Caco-2 (cell line): ENCODE data around the gene BTBD7. TPM values are rescaled to one million over a fixed set of nuclear protein-coding genes. Genes with fewer than 3 reads are reported as not detected.

Experiments used
- BruUV-seq: library from RNA; stranded (reverse); fragments of 400-500 nt; replicated peaks from 2 replicates; lab custom pipeline; 2021; lab: Mats Ljungman, UMichigan
- CTCF ChIA-PET: fragments of 300-600 bp; sonication (Branson Sonifier 250); formaldehyde crosslinking; loops from one replicate; lab custom pipeline; 2022; ENCODE audit warnings: antibody characterized with exemption; lab: Charles Lee
- POLR2A ChIA-PET: fragments of 300-600 bp; sonication (Branson Sonifier 250); formaldehyde crosslinking; loops from one replicate; lab custom pipeline; 2022; ENCODE audit warnings: antibody characterized with exemption; lab: Charles Lee
- DNase-seq, 2 experiments: peaks; one replicate each; pipeline versions ENCODE4 v3.0.0 to v3.0.0-alpha.2; 2020 to 2022
- H3K27me3 ChIP-seq: replicated peaks from 2 replicates; pipeline ENCODE4 v1.6.0; 2011; ENCODE audit warnings: low read length; ENCODE audit not compliant: control insufficient read depth, insufficient read depth
- H3K36me3 ChIP-seq: 2 replicates; pipeline ENCODE4 v1.5.1; 2011; ENCODE audit warnings: low read length; ENCODE audit not compliant: control insufficient read depth, insufficient read depth
- H3K4me1 ChIP-seq: fragments of 250-450 bp; sonication (Bioruptor Pico); 2 replicates; pipeline ENCODE4 v1.5.1; 2020; ENCODE audit warnings: mild to moderate bottlenecking
- H3K4me3 ChIP-seq: 2 replicates; pipeline ENCODE4 v1.5.1; 2011; ENCODE audit warnings: low read depth, mild to moderate bottlenecking, control low read depth, low read length
- H3K9me3 ChIP-seq: fragments of 250-450 bp; sonication (Bioruptor Pico); 2 replicates; pipeline ENCODE4 v1.5.1; 2020; ENCODE audit warnings: mild to moderate bottlenecking, moderate library complexity
- H3K27ac Mint-ChIP-seq: one replicate; pipeline ENCODE4 v1.8.0; 2022; ENCODE audit warnings: mixed read lengths; ENCODE audit not compliant: unreplicated experiment
- H3K27me3 Mint-ChIP-seq: one replicate; pipeline ENCODE4 v1.8.0; 2022; ENCODE audit warnings: mixed read lengths; ENCODE audit not compliant: insufficient read depth, unreplicated experiment
- H3K36me3 Mint-ChIP-seq: one replicate; pipeline ENCODE4 v1.8.0; 2022; ENCODE audit warnings: mild to moderate bottlenecking, mixed read lengths; ENCODE audit not compliant: insufficient read depth, unreplicated experiment
- H3K4me1 Mint-ChIP-seq: one replicate; pipeline ENCODE4 v1.8.0; 2022; ENCODE audit warnings: low read depth, mixed read lengths; ENCODE audit not compliant: unreplicated experiment
- H3K4me3 Mint-ChIP-seq: one replicate; pipeline ENCODE4 v1.8.0; 2022; ENCODE audit warnings: mild to moderate bottlenecking, moderate library complexity, mixed read lengths; ENCODE audit not compliant: unreplicated experiment
- H3K9me3 Mint-ChIP-seq: one replicate; pipeline ENCODE4 v1.8.0; 2022; ENCODE audit warnings: mixed read lengths; ENCODE audit not compliant: unreplicated experiment
- intact Hi-C: fragments of 100-400 bp; cut with micrococcal nuclease; formaldehyde crosslinking; loops from one replicate; pipeline ENCODE4 v1.10.0; 2022; ENCODE audit not compliant: unreplicated experiment
- total RNA-seq: library from RNA; stranded (reverse); gene quantifications from 2 replicates; pipeline ENCODE4 v1.2.3, GENCODE V29; 2022
- TF ChIP-seq, protein P1 (sequence below), 2 experiments: fragments of 200-600 bp in 1 of 2; IDR thresholded peaks; 1 replicate in 1 of 2; 2 replicates in 1 of 2; pipeline versions ENCODE4 v1.5.1 to v1.8.0; 2011 to 2022; ENCODE audit warnings: antibody characterized with exemption in 1 of 2, control low read depth in 1 of 2, inconsistent platforms in 1 of 2, low read depth in 1 of 2, low read length in 1 of 2, mild to moderate bottlenecking in 1 of 2, moderate library complexity in 1 of 2; ENCODE audit not compliant: insufficient read depth in 1 of 2, severe bottlenecking in 1 of 2, unreplicated experiment in 1 of 2

Gene BTBD7
- total RNA-seq, 1 experiment from 2014 or later = 32.2 TPM

- Mint-ChIP-seq H3K4me3 (peak within 1 kb of the TSS; percentile 72), H3K27ac (peak within 1 kb of the TSS; percentile 97), H3K9me3 (no peaks in the 10 kb centered on the region), H3K27me3 (no peaks in the 10 kb centered on the region), H3K4me1 (no peaks in the 10 kb centered on the region), H3K36me3 (peaks cover 12% of the 10 kb centered on the region)
- H3K4me3 ChIP-seq = peak within 1 kb of the TSS; percentile 98
- peak; percentile 96 to 97 for DNase-seq
- CTCF ChIA-PET = interaction anchor here (0.6 to 2.2 kb wide), 11 partner anchors 12 to 412 kb away, joined by 3 to 33 read pairs (median 5); partner anchors contain the start of genes LYSET and MOAP1
- no peaks in the 10 kb centered on the region for H3K36me3 ChIP-seq
- TF ChIP-seq, protein P1, sequence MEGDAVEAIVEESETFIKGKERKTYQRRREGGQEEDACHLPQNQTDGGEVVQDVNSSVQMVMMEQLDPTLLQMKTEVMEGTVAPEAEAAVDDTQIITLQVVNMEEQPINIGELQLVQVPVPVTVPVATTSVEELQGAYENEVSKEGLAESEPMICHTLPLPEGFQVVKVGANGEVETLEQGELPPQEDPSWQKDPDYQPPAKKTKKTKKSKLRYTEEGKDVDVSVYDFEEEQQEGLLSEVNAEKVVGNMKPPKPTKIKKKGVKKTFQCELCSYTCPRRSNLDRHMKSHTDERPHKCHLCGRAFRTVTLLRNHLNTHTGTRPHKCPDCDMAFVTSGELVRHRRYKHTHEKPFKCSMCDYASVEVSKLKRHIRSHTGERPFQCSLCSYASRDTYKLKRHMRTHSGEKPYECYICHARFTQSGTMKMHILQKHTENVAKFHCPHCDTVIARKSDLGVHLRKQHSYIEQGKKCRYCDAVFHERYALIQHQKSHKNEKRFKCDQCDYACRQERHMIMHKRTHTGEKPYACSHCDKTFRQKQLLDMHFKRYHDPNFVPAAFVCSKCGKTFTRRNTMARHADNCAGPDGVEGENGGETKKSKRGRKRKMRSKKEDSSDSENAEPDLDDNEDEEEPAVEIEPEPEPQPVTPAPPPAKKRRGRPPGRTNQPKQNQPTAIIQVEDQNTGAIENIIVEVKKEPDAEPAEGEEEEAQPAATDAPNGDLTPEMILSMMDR (IDR thresholded peaks at IDR 0.05; ENCODE audit: insufficient read depth in 1 of 2, low read depth in 1 of 2, low read length in 1 of 2, severe bottlenecking in 1 of 2, unreplicated experiment in 1 of 2) = peak; percentile 32 to 39
- intact Hi-C loops = loop anchor here (1.0 to 5.0 kb wide), 4 partner anchors 91 to 412 kb away; partner anchors contain the start of gene BTBD7
- no peaks in the 10 kb centered on the region; the same call in 1 of the 2 replicates for H3K4me1 ChIP-seq
- H3K27me3 ChIP-seq = no peaks in the 10 kb centered on the region
- H3K9me3 ChIP-seq = no peaks in the 10 kb centered on the region
- BruUV-seq = no TSS peak
- POLR2A ChIA-PET = interaction anchor here (0.6 to 2.0 kb wide), 3 partner anchors 22 to 92 kb away, joined by 3 to 24 read pairs (median 4); partner anchors contain the start of genes LYSET and MOAP1
Observed at GRCh38 chr14:93206793-93207467, 125.9 kb downstream of the BTBD7 start, which contains the start of the genes GON7 and UBR7. GON7 (minus strand) TSS chr14:93207065; CDS start chr14:93207037, 28 bp downstream. UBR7 (plus strand) TSS chr14:93207256; CDS start chr14:93207292, 36 bp downstream.

- no peak overlapping the region for H3K4me3 Mint-ChIP-seq
- ChIA-PET CTCF (no interaction called here), POLR2A (interaction anchor here (0.5 kb wide), 1 partner anchor 11 kb away, joined by 3 read pairs; no protein-coding TSS in a partner anchor)
- Histone ChIP-seq H3K4me1 (no peaks in the 10 kb centered on the region; the same call in 1 of the 2 replicates), H3K27me3 (no peaks in the 10 kb centered on the region), H3K9me3 (no peaks in the 10 kb centered on the region), H3K4me3 (no peak overlapping the region), H3K36me3 (no peaks in the 10 kb centered on the region)
- intact Hi-C loops = no loop called here
- no peak for DNase-seq
- H3K36me3 Mint-ChIP-seq = no peaks in the 10 kb centered on the region
- no peaks in the 10 kb centered on the region for H3K4me1 Mint-ChIP-seq
- no peaks in the 10 kb centered on the region for H3K27me3 Mint-ChIP-seq
- no peaks in the 10 kb centered on the region for H3K9me3 Mint-ChIP-seq
- TF ChIP-seq, protein P1 (IDR thresholded peaks at IDR 0.05; ENCODE audit: insufficient read depth in 1 of 2, low read depth in 1 of 2, low read length in 1 of 2, severe bottlenecking in 1 of 2, unreplicated experiment in 1 of 2) = no peak
- BruUV-seq = no TSS peak
- H3K27ac Mint-ChIP-seq = no peak overlapping the region
Observed at GRCh38 chr14:93201155-93201704, 131.6 kb downstream of the BTBD7 start.

GRCh38 chr14:93200553-93200952 lies 132.3 kb downstream of the BTBD7 start:
- CTCF ChIA-PET = no interaction called here
- TF ChIP-seq, protein P1 (IDR thresholded peaks at IDR 0.05; ENCODE audit: insufficient read depth in 1 of 2, low read depth in 1 of 2, low read length in 1 of 2, severe bottlenecking in 1 of 2, unreplicated experiment in 1 of 2) = no peak

More at GRCh38 chr14:93200553-93200952, 132.3 kb downstream of the BTBD7 start:
- Histone ChIP-seq H3K9me3 (no peaks in the 10 kb centered on the region), H3K27me3 (no peaks in the 10 kb centered on the region), H3K36me3 (no peaks in the 10 kb centered on the region), H3K4me1 (no peaks in the 10 kb centered on the region), H3K4me3 (no peak overlapping the region)
- POLR2A ChIA-PET = interaction anchor here (0.5 kb wide), 1 partner anchor 11 kb away, joined by 3 read pairs; no protein-coding TSS in a partner anchor
- DNase-seq = peak; percentile 18 to 42
- intact Hi-C loops = no loop called here
- no TSS peak for BruUV-seq
- Mint-ChIP-seq H3K4me1 (no peaks in the 10 kb centered on the region), H3K4me3 (no peak overlapping the region), H3K36me3 (no peaks in the 10 kb centered on the region), H3K27me3 (no peaks in the 10 kb centered on the region), H3K9me3 (no peaks in the 10 kb centered on the region), H3K27ac (no peak overlapping the region)
